GM21717 (cell line): ENCODE data around the gene CEP152.

Source experiments
- ATAC-seq: cut with Tn5 transposase; IDR thresholded peaks from one replicate; pipeline ENCODE4 v1.9.1; 2021; ENCODE audit warnings: mild to moderate bottlenecking, moderate library complexity; ENCODE audit not compliant: unreplicated experiment

CEP152 gene

GRCh38 chr15:48708641-48709040, 102.2 kb downstream of the CEP152 start:
- ATAC-seq = no peak

- ATAC-seq = no peak
These were observed 105.5 kb downstream of the CEP152 start for GRCh38 chr15:48705381-48705780.

GRCh38 chr15:48703544-48703943, 107.3 kb downstream of the CEP152 start:
- ATAC-seq = no peak

GRCh38 chr15:48702569-48703236, 108.2 kb downstream of the CEP152 start:
- ATAC-seq = no peak

- no peak for ATAC-seq
These were observed 114.1 kb downstream of the CEP152 start for GRCh38 chr15:48696627-48697312.

GRCh38 chr15:48695827-48696573, 114.9 kb downstream of the CEP152 start:
- no peak for ATAC-seq

- ATAC-seq = no peak
These were observed 115.6 kb downstream of the CEP152 start for GRCh38 chr15:48695088-48695826.

- ATAC-seq = no peak
These were observed 117.4 kb downstream of the CEP152 start for GRCh38 chr15:48693484-48693883.

GRCh38 chr15:48688493-48688892, 122.4 kb downstream of the CEP152 start:
- no peak for ATAC-seq
